ENCODE measurements around the gene VSTM2L. TPM values are rescaled to one million over a fixed set of nuclear protein-coding genes. Genes with fewer than 3 reads are reported as not detected.

VSTM2L gene
- polyA plus RNA-seq, 1 donor from 2014 or later: not detected

- no peak overlapping the region for H3K27ac Mint-ChIP-seq
- no peaks in the 10 kb centered on the region for H3K4me1 Mint-ChIP-seq
- H3K9me3 Mint-ChIP-seq: no peaks in the 10 kb centered on the region
- no peak overlapping the region for H3K4me3 Mint-ChIP-seq
- peaks cover 20% of the 10 kb centered on the region for H3K36me3 Mint-ChIP-seq
- H3K27me3 Mint-ChIP-seq: no peaks in the 10 kb centered on the region
Measured at GRCh38 chr20:37872161-37872560, 30.8 kb upstream of the VSTM2L start.

GRCh38 chr20:37873884-37874283 lies 29.0 kb upstream of the VSTM2L start:
- Mint-ChIP-seq H3K4me3 (no peak overlapping the region), H3K4me1 (no peaks in the 10 kb centered on the region), H3K27me3 (no peaks in the 10 kb centered on the region), H3K9me3 (no peaks in the 10 kb centered on the region), H3K27ac (no peak overlapping the region), H3K36me3 (peaks cover 23% of the 10 kb centered on the region)

GRCh38 chr20:37875460-37876175 lies 27.3 kb upstream of the VSTM2L start:
- H3K4me3 Mint-ChIP-seq: no peak overlapping the region
- no peaks in the 10 kb centered on the region for H3K4me1 Mint-ChIP-seq
- H3K27me3 Mint-ChIP-seq: no peaks in the 10 kb centered on the region
- H3K9me3 Mint-ChIP-seq: no peaks in the 10 kb centered on the region
- peaks cover 23% of the 10 kb centered on the region for H3K36me3 Mint-ChIP-seq
- H3K27ac Mint-ChIP-seq: no peak overlapping the region

- no peak overlapping the region for H3K27ac Mint-ChIP-seq
- H3K4me1 Mint-ChIP-seq: no peaks in the 10 kb centered on the region
- no peaks in the 10 kb centered on the region for H3K9me3 Mint-ChIP-seq
- H3K4me3 Mint-ChIP-seq: peak overlapping the region in 1 of 4 donors; percentile 17
- peaks cover 19% of the 10 kb centered on the region for H3K36me3 Mint-ChIP-seq
- H3K27me3 Mint-ChIP-seq: no peaks in the 10 kb centered on the region
Measured at GRCh38 chr20:37876863-37877262, 26.1 kb upstream of the VSTM2L start.

GRCh38 chr20:37877832-37878772 lies 24.8 kb upstream of the VSTM2L start:
- no peak overlapping the region for H3K27ac Mint-ChIP-seq
- H3K36me3 Mint-ChIP-seq: peaks cover 19% of the 10 kb centered on the region
- H3K4me1 Mint-ChIP-seq: no peaks in the 10 kb centered on the region

GRCh38 chr20:37878835-37879599 lies 23.9 kb upstream of the VSTM2L start:
- peaks cover 11% of the 10 kb centered on the region for H3K36me3 Mint-ChIP-seq
- no peaks in the 10 kb centered on the region for H3K9me3 Mint-ChIP-seq
- no peaks in the 10 kb centered on the region for H3K27me3 Mint-ChIP-seq
- H3K27ac Mint-ChIP-seq: no peak overlapping the region
- no peak overlapping the region for H3K4me3 Mint-ChIP-seq
- no peaks in the 10 kb centered on the region for H3K4me1 Mint-ChIP-seq

More at GRCh38 chr20:37877832-37878772, 24.8 kb upstream of the VSTM2L start:
- Mint-ChIP-seq H3K27me3 (no peaks in the 10 kb centered on the region), H3K9me3 (no peaks in the 10 kb centered on the region), H3K4me3 (no peak overlapping the region)

- no peaks in the 10 kb centered on the region for H3K27me3 Mint-ChIP-seq
- no peak overlapping the region for H3K27ac Mint-ChIP-seq
- no peaks in the 10 kb centered on the region for H3K9me3 Mint-ChIP-seq
- peaks cover 7% of the 10 kb centered on the region for H3K36me3 Mint-ChIP-seq
- H3K4me1 Mint-ChIP-seq: no peaks in the 10 kb centered on the region
- no peak overlapping the region for H3K4me3 Mint-ChIP-seq
Measured at GRCh38 chr20:37879843-37880242, 23.1 kb upstream of the VSTM2L start.

- H3K27ac Mint-ChIP-seq: no peak overlapping the region
- H3K9me3 Mint-ChIP-seq: no peaks in the 10 kb centered on the region
- peaks cover 6% of the 10 kb centered on the region for H3K36me3 Mint-ChIP-seq
- no peaks in the 10 kb centered on the region for H3K4me1 Mint-ChIP-seq
- H3K27me3 Mint-ChIP-seq: no peaks in the 10 kb centered on the region
- no peak overlapping the region for H3K4me3 Mint-ChIP-seq
Measured at GRCh38 chr20:37880726-37881591, 22.0 kb upstream of the VSTM2L start.

GRCh38 chr20:37881601-37882343 lies 21.2 kb upstream of the VSTM2L start:
- Mint-ChIP-seq H3K27ac (no peak overlapping the region), H3K9me3 (no peaks in the 10 kb centered on the region), H3K36me3 (peaks cover 3% of the 10 kb centered on the region), H3K4me3 (no peak overlapping the region), H3K4me1 (no peaks in the 10 kb centered on the region), H3K27me3 (no peaks in the 10 kb centered on the region)

GRCh38 chr20:37882961-37883712 lies 19.8 kb upstream of the VSTM2L start:
- Mint-ChIP-seq H3K9me3 (no peaks in the 10 kb centered on the region), H3K36me3 (peaks cover 3% of the 10 kb centered on the region), H3K27ac (no peak overlapping the region), H3K4me1 (no peaks in the 10 kb centered on the region), H3K27me3 (no peaks in the 10 kb centered on the region), H3K4me3 (peak overlapping the region in 1 of 4 donors; percentile 34)

GRCh38 chr20:37885042-37885441 lies 17.9 kb upstream of the VSTM2L start:
- Mint-ChIP-seq H3K27ac (no peak overlapping the region), H3K27me3 (no peaks in the 10 kb centered on the region), H3K9me3 (no peaks in the 10 kb centered on the region)

GRCh38 chr20:37885593-37886503 lies 17.1 kb upstream of the VSTM2L start:
- Mint-ChIP-seq H3K9me3 (no peaks in the 10 kb centered on the region), H3K4me3 (no peak overlapping the region), H3K27ac (no peak overlapping the region), H3K4me1 (peaks cover 0 to 3% (median 2%) of the 10 kb centered on the region in 3 donors), H3K36me3 (no peaks in the 10 kb centered on the region), H3K27me3 (no peaks in the 10 kb centered on the region)

More at GRCh38 chr20:37885042-37885441, 17.9 kb upstream of the VSTM2L start:
- Mint-ChIP-seq H3K4me3 (no peak overlapping the region), H3K4me1 (peaks cover 0 to 2% (median 2%) of the 10 kb centered on the region in 3 donors), H3K36me3 (no peaks in the 10 kb centered on the region)

Data from IgD-negative memory B cell (primary cell).